Caco-2 (cell line): Measurements from ENCODE around the gene PLCXD3. TPM values are rescaled to one million over a fixed set of nuclear protein-coding genes. Genes with fewer than 3 reads are reported as not detected.

Experiments used
- BruUV-seq: library from RNA; stranded (reverse); fragments of 400-500 nt; replicated peaks from 2 replicates; lab custom pipeline; 2021; lab: Mats Ljungman, UMichigan
- CTCF ChIA-PET: fragments of 300-600 bp; sonication (Branson Sonifier 250); formaldehyde crosslinking; loops from one replicate; lab custom pipeline; 2022; ENCODE audit warnings: antibody characterized with exemption; lab: Charles Lee
- POLR2A ChIA-PET: fragments of 300-600 bp; sonication (Branson Sonifier 250); formaldehyde crosslinking; loops from one replicate; lab custom pipeline; 2022; ENCODE audit warnings: antibody characterized with exemption; lab: Charles Lee
- DNase-seq, 2 experiments: peaks; one replicate each; pipeline versions ENCODE4 v3.0.0 to v3.0.0-alpha.2; 2020 to 2022
- H3K27me3 ChIP-seq: replicated peaks from 2 replicates; pipeline ENCODE4 v1.6.0; 2011; ENCODE audit warnings: low read length; ENCODE audit not compliant: control insufficient read depth, insufficient read depth
- H3K36me3 ChIP-seq: 2 replicates; pipeline ENCODE4 v1.5.1; 2011; ENCODE audit warnings: low read length; ENCODE audit not compliant: control insufficient read depth, insufficient read depth
- H3K4me1 ChIP-seq: fragments of 250-450 bp; sonication (Bioruptor Pico); 2 replicates; pipeline ENCODE4 v1.5.1; 2020; ENCODE audit warnings: mild to moderate bottlenecking
- H3K4me3 ChIP-seq: 2 replicates; pipeline ENCODE4 v1.5.1; 2011; ENCODE audit warnings: low read depth, mild to moderate bottlenecking, control low read depth, low read length
- H3K9me3 ChIP-seq: fragments of 250-450 bp; sonication (Bioruptor Pico); 2 replicates; pipeline ENCODE4 v1.5.1; 2020; ENCODE audit warnings: mild to moderate bottlenecking, moderate library complexity
- H3K27ac Mint-ChIP-seq: one replicate; pipeline ENCODE4 v1.8.0; 2022; ENCODE audit warnings: mixed read lengths; ENCODE audit not compliant: unreplicated experiment
- H3K27me3 Mint-ChIP-seq: one replicate; pipeline ENCODE4 v1.8.0; 2022; ENCODE audit warnings: mixed read lengths; ENCODE audit not compliant: insufficient read depth, unreplicated experiment
- H3K36me3 Mint-ChIP-seq: one replicate; pipeline ENCODE4 v1.8.0; 2022; ENCODE audit warnings: mild to moderate bottlenecking, mixed read lengths; ENCODE audit not compliant: insufficient read depth, unreplicated experiment
- H3K4me1 Mint-ChIP-seq: one replicate; pipeline ENCODE4 v1.8.0; 2022; ENCODE audit warnings: low read depth, mixed read lengths; ENCODE audit not compliant: unreplicated experiment
- H3K4me3 Mint-ChIP-seq: one replicate; pipeline ENCODE4 v1.8.0; 2022; ENCODE audit warnings: mild to moderate bottlenecking, moderate library complexity, mixed read lengths; ENCODE audit not compliant: unreplicated experiment
- H3K9me3 Mint-ChIP-seq: one replicate; pipeline ENCODE4 v1.8.0; 2022; ENCODE audit warnings: mixed read lengths; ENCODE audit not compliant: unreplicated experiment
- intact Hi-C: fragments of 100-400 bp; cut with micrococcal nuclease; formaldehyde crosslinking; loops from one replicate; pipeline ENCODE4 v1.10.0; 2022; ENCODE audit not compliant: unreplicated experiment
- total RNA-seq: library from RNA; stranded (reverse); gene quantifications from 2 replicates; pipeline ENCODE4 v1.2.3, GENCODE V29; 2022
- TF ChIP-seq, protein P1 (sequence below), 2 experiments: fragments of 200-600 bp in 1 of 2; IDR thresholded peaks; 1 replicate in 1 of 2; 2 replicates in 1 of 2; pipeline versions ENCODE4 v1.5.1 to v1.8.0; 2011 to 2022; ENCODE audit warnings: antibody characterized with exemption in 1 of 2, control low read depth in 1 of 2, inconsistent platforms in 1 of 2, low read depth in 1 of 2, low read length in 1 of 2, mild to moderate bottlenecking in 1 of 2, moderate library complexity in 1 of 2; ENCODE audit not compliant: insufficient read depth in 1 of 2, severe bottlenecking in 1 of 2, unreplicated experiment in 1 of 2

The PLCXD3 gene
- total RNA-seq, 1 experiment from 2014 or later = 0.20 TPM

- Mint-ChIP-seq H3K9me3 (no peaks in the 10 kb centered on the region), H3K27me3 (peaks cover 3% of the 10 kb centered on the region), H3K36me3 (no peaks in the 10 kb centered on the region), H3K4me3 (no peak overlapping the region), H3K27ac (no peak overlapping the region), H3K4me1 (no peaks in the 10 kb centered on the region)
- Histone ChIP-seq H3K4me3 (no peak overlapping the region), H3K36me3 (no peaks in the 10 kb centered on the region), H3K9me3 (no peaks in the 10 kb centered on the region), H3K27me3 (no peaks in the 10 kb centered on the region), H3K4me1 (no peaks in the 10 kb centered on the region)
- ChIA-PET CTCF (no interaction called here), POLR2A (no interaction called here)
- DNase-seq = no peak
- TF ChIP-seq, protein P1, sequence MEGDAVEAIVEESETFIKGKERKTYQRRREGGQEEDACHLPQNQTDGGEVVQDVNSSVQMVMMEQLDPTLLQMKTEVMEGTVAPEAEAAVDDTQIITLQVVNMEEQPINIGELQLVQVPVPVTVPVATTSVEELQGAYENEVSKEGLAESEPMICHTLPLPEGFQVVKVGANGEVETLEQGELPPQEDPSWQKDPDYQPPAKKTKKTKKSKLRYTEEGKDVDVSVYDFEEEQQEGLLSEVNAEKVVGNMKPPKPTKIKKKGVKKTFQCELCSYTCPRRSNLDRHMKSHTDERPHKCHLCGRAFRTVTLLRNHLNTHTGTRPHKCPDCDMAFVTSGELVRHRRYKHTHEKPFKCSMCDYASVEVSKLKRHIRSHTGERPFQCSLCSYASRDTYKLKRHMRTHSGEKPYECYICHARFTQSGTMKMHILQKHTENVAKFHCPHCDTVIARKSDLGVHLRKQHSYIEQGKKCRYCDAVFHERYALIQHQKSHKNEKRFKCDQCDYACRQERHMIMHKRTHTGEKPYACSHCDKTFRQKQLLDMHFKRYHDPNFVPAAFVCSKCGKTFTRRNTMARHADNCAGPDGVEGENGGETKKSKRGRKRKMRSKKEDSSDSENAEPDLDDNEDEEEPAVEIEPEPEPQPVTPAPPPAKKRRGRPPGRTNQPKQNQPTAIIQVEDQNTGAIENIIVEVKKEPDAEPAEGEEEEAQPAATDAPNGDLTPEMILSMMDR (IDR thresholded peaks at IDR 0.05; ENCODE audit: insufficient read depth in 1 of 2, low read depth in 1 of 2, low read length in 1 of 2, severe bottlenecking in 1 of 2, unreplicated experiment in 1 of 2) = no peak
- BruUV-seq = no TSS peak
- intact Hi-C loops = no loop called here
Measured at GRCh38 chr5:41281215-41281810, 229.1 kb downstream of the PLCXD3 start.

GRCh38 chr5:41279040-41279439, 231.4 kb downstream of the PLCXD3 start:
- ChIA-PET CTCF (no interaction called here), POLR2A (no interaction called here)
- TF ChIP-seq, protein P1 (IDR thresholded peaks at IDR 0.05; ENCODE audit: insufficient read depth in 1 of 2, low read depth in 1 of 2, low read length in 1 of 2, severe bottlenecking in 1 of 2, unreplicated experiment in 1 of 2) = no peak
- Mint-ChIP-seq H3K27ac (no peak overlapping the region), H3K4me3 (no peak overlapping the region), H3K9me3 (no peaks in the 10 kb centered on the region), H3K27me3 (peaks cover 3% of the 10 kb centered on the region), H3K36me3 (no peaks in the 10 kb centered on the region), H3K4me1 (no peaks in the 10 kb centered on the region)
- no peak overlapping the region for H3K4me3 ChIP-seq
- DNase-seq = no peak
- H3K27me3 ChIP-seq = no peaks in the 10 kb centered on the region
- intact Hi-C loops = no loop called here
- H3K4me1 ChIP-seq = no peaks in the 10 kb centered on the region
- BruUV-seq = no TSS peak
- H3K9me3 ChIP-seq = no peaks in the 10 kb centered on the region
- H3K36me3 ChIP-seq = no peaks in the 10 kb centered on the region

DNA sequence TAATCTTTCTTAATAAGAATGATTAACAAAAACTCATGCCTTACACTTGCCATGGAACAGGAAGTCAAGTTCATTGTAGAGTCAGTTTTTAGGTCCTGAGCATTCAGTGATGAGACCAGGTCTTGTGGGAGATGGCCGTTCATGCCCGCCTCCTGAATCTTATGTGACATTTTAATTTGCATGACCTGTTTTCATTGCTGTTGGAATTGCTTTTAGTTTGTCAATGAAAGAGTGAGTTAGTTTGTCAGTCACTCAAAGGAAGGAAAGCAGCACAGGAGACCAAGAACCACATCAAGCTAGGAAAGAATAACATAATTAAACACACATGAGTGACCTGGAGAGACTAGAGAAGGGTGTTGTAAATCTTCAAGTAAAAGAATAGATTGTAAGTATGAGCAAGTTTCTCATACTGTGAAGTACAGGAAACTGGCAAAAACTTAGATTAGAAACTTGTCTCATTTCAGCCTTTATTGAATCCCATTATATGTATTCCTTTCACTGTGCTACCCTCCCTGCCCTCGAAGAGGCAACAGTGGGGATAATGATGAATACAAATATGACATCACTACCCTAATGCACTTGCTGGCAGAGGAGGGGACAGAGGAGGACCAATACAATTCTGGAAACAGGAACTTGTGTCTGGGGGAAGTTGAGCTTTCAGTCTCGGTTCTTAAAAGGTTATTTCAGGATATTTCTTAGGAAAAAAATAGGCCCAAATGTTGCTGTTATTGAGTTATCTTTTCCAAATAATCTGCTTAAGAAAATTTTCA, 232.7 kb downstream of the PLCXD3 start:
- no peaks in the 10 kb centered on the region for H3K4me1 ChIP-seq
- POLR2A ChIA-PET = no interaction called here
- BruUV-seq = no TSS peak
- H3K9me3 Mint-ChIP-seq = no peaks in the 10 kb centered on the region
- no peaks in the 10 kb centered on the region for H3K27me3 ChIP-seq
- no peak overlapping the region for H3K4me3 Mint-ChIP-seq
- CTCF ChIA-PET = no interaction called here
- H3K4me1 Mint-ChIP-seq = no peaks in the 10 kb centered on the region
- peaks cover 3% of the 10 kb centered on the region for H3K27me3 Mint-ChIP-seq
- TF ChIP-seq, protein P1 (IDR thresholded peaks at IDR 0.05; ENCODE audit: insufficient read depth in 1 of 2, low read depth in 1 of 2, low read length in 1 of 2, severe bottlenecking in 1 of 2, unreplicated experiment in 1 of 2) = no peak
- H3K36me3 ChIP-seq = no peaks in the 10 kb centered on the region
- H3K9me3 ChIP-seq = no peaks in the 10 kb centered on the region
- DNase-seq = no peak
- intact Hi-C loops = no loop called here
- H3K36me3 Mint-ChIP-seq = no peaks in the 10 kb centered on the region
- H3K4me3 ChIP-seq = no peak overlapping the region
- no peak overlapping the region for H3K27ac Mint-ChIP-seq
